ENCODE data around the gene GKN1. TPM values are rescaled to one million over a fixed set of nuclear protein-coding genes. Genes with fewer than 3 reads are reported as not detected.

GKN1 gene
- total and polyA plus RNA-seq, 7 experiments from 2014 or later = not detected

GRCh38 chr2:69017080-69017479, 42.6 kb downstream of the GKN1 start:
- Histone ChIP-seq H3K36me3 (ENCODE audit: control insufficient read depth in 2 of 3, insufficient read depth in 3 of 3, low read length in 3 of 3) (no peaks in the 10 kb centered on the region), H3K4me1 (ENCODE audit: control insufficient read depth in 2 of 2, insufficient read depth in 2 of 2, low read length in 2 of 2) (peaks cover 0 to 5% of the 10 kb centered on the region in 2 donors), H3K27ac (ENCODE audit: low read depth, low read length) (no peak overlapping the region), H3K4me3 (ENCODE audit: low read length) (no peak overlapping the region), H3K9me3 (ENCODE audit: control insufficient read depth in 2 of 3, low read length in 3 of 3) (no peaks in the 10 kb centered on the region), H3K27me3 (ENCODE audit: control insufficient read depth in 2 of 2, insufficient read depth in 2 of 2, low read length in 2 of 2) (peaks cover 0 to 11% of the 10 kb centered on the region in 2 donors)
- no peak overlapping the region for H3K4me3 Mint-ChIP-seq
- ATAC-seq (no peak), DNase-seq (no peak)
- intact Hi-C loops (cut with micrococcal nuclease) = no loop called here
- H3K9me3 Mint-ChIP-seq = no peaks in the 10 kb centered on the region
- H3K4me1 Mint-ChIP-seq = peaks cover 7 to 17% (median 14%) of the 10 kb centered on the region in 7 donors
- POLR2A ChIA-PET = no interaction called here
- H3K27ac Mint-ChIP-seq = no peak overlapping the region
- H3K36me3 Mint-ChIP-seq = no peaks in the 10 kb centered on the region
- peaks cover 54 to 76% (median 65%) of the 10 kb centered on the region in 5 donors for H3K27me3 Mint-ChIP-seq
- CTCF ChIA-PET = no interaction called here

- ATAC-seq = no peak
- CTCF ChIA-PET = no interaction called here
- H3K36me3 Mint-ChIP-seq = no peaks in the 10 kb centered on the region
Observed at GRCh38 chr2:69017835-69018234, 43.4 kb downstream of the GKN1 start.

GRCh38 chr2:69018678-69019095, 44.3 kb downstream of the GKN1 start:
- CTCF ChIA-PET = no interaction called here

More at GRCh38 chr2:69017835-69018234, 43.4 kb downstream of the GKN1 start:
- Histone ChIP-seq H3K4me3 (ENCODE audit: low read length) (no peak overlapping the region), H3K27me3 (ENCODE audit: control insufficient read depth in 2 of 2, insufficient read depth in 2 of 2, low read length in 2 of 2) (peaks cover 0 to 9% of the 10 kb centered on the region in 2 donors), H3K9me3 (ENCODE audit: control insufficient read depth in 2 of 3, low read length in 3 of 3) (no peaks in the 10 kb centered on the region), H3K27ac (ENCODE audit: low read depth, low read length) (no peak overlapping the region), H3K4me1 (ENCODE audit: control insufficient read depth in 2 of 2, insufficient read depth in 2 of 2, low read length in 2 of 2) (peaks cover 0 to 5% of the 10 kb centered on the region in 2 donors), H3K36me3 (ENCODE audit: control insufficient read depth in 2 of 3, insufficient read depth in 3 of 3, low read length in 3 of 3) (no peaks in the 10 kb centered on the region)
- Mint-ChIP-seq H3K27me3 (peaks cover 48 to 68% (median 60%) of the 10 kb centered on the region in 5 donors), H3K4me3 (no peak overlapping the region), H3K9me3 (no peaks in the 10 kb centered on the region), H3K27ac (no peak overlapping the region), H3K4me1 (peaks cover 2 to 12% (median 10%) of the 10 kb centered on the region in 7 donors)
- POLR2A ChIA-PET = no interaction called here
- DNase-seq = no peak
- intact Hi-C loops (cut with micrococcal nuclease) = no loop called here

GRCh38 chr2:69020496-69021426, 46.3 kb downstream of the GKN1 start:
- Mint-ChIP-seq H3K4me1 (no peaks in the 10 kb centered on the region), H3K9me3 (no peaks in the 10 kb centered on the region), H3K27me3 (peaks cover 31 to 46% (median 38%) of the 10 kb centered on the region in 5 donors), H3K27ac (no peak overlapping the region), H3K4me3 (no peak overlapping the region), H3K36me3 (no peaks in the 10 kb centered on the region)
- DNase-seq (no peak), ATAC-seq (no peak)
- peaks cover 0 to 9% of the 10 kb centered on the region in 2 donors for H3K27me3 ChIP-seq (ENCODE audit: control insufficient read depth in 2 of 2, insufficient read depth in 2 of 2, low read length in 2 of 2)
- no peaks in the 10 kb centered on the region for H3K4me1 ChIP-seq (ENCODE audit: control insufficient read depth in 2 of 2, insufficient read depth in 2 of 2, low read length in 2 of 2)
- no peak overlapping the region for H3K27ac ChIP-seq (ENCODE audit: low read depth, low read length)
- POLR2A ChIA-PET = no interaction called here
- intact Hi-C loops (cut with micrococcal nuclease) = no loop called here
- H3K9me3 ChIP-seq (ENCODE audit: control insufficient read depth in 2 of 3, low read length in 3 of 3) = no peaks in the 10 kb centered on the region
- no peaks in the 10 kb centered on the region for H3K36me3 ChIP-seq (ENCODE audit: control insufficient read depth in 2 of 3, insufficient read depth in 3 of 3, low read length in 3 of 3)
- no peak overlapping the region for H3K4me3 ChIP-seq (ENCODE audit: low read length)
- CTCF ChIA-PET = no interaction called here

More at GRCh38 chr2:69018678-69019095, 44.3 kb downstream of the GKN1 start:
- H3K27ac Mint-ChIP-seq = no peak overlapping the region
- H3K36me3 Mint-ChIP-seq = no peaks in the 10 kb centered on the region
- H3K9me3 Mint-ChIP-seq = no peaks in the 10 kb centered on the region
- Histone ChIP-seq H3K9me3 (ENCODE audit: control insufficient read depth in 2 of 3, low read length in 3 of 3) (no peaks in the 10 kb centered on the region), H3K27ac (ENCODE audit: low read depth, low read length) (no peak overlapping the region), H3K4me3 (ENCODE audit: low read length) (no peak overlapping the region), H3K4me1 (ENCODE audit: control insufficient read depth in 2 of 2, insufficient read depth in 2 of 2, low read length in 2 of 2) (peaks cover 0 to 4% of the 10 kb centered on the region in 2 donors), H3K36me3 (ENCODE audit: control insufficient read depth in 2 of 3, insufficient read depth in 3 of 3, low read length in 3 of 3) (no peaks in the 10 kb centered on the region), H3K27me3 (ENCODE audit: control insufficient read depth in 2 of 2, insufficient read depth in 2 of 2, low read length in 2 of 2) (peaks cover 0 to 9% of the 10 kb centered on the region in 2 donors)
- H3K27me3 Mint-ChIP-seq = peaks cover 44 to 64% (median 55%) of the 10 kb centered on the region in 5 donors
- H3K4me1 Mint-ChIP-seq = peaks cover 0 to 7% (median 6%) of the 10 kb centered on the region in 7 donors
- H3K4me3 Mint-ChIP-seq = no peak overlapping the region
- ATAC-seq (no peak), DNase-seq (no peak)
- intact Hi-C loops (cut with micrococcal nuclease) = no loop called here
- POLR2A ChIA-PET = no interaction called here

- no peak overlapping the region for H3K27ac ChIP-seq (ENCODE audit: low read depth, low read length)
- H3K27me3 ChIP-seq (ENCODE audit: control insufficient read depth in 2 of 2, insufficient read depth in 2 of 2, low read length in 2 of 2) = peaks cover 0 to 9% of the 10 kb centered on the region in 2 donors
- no peaks in the 10 kb centered on the region for H3K9me3 ChIP-seq (ENCODE audit: control insufficient read depth in 2 of 3, low read length in 3 of 3)
- ChIA-PET CTCF (no interaction called here), POLR2A (no interaction called here)
- Mint-ChIP-seq H3K36me3 (no peaks in the 10 kb centered on the region), H3K4me3 (no peak overlapping the region), H3K27ac (no peak overlapping the region), H3K9me3 (peaks cover 0 to under 1% (median 0%) of the 10 kb centered on the region in 11 donors), H3K4me1 (no peaks in the 10 kb centered on the region), H3K27me3 (peaks cover 30 to 50% (median 43%) of the 10 kb centered on the region in 5 donors)
- no peak overlapping the region for H3K4me3 ChIP-seq (ENCODE audit: low read length)
- ATAC-seq (no peak), DNase-seq (no peak)
- intact Hi-C loops (cut with micrococcal nuclease) = no loop called here
- H3K4me1 ChIP-seq (ENCODE audit: control insufficient read depth in 2 of 2, insufficient read depth in 2 of 2, low read length in 2 of 2) = no peaks in the 10 kb centered on the region
- H3K36me3 ChIP-seq (ENCODE audit: control insufficient read depth in 2 of 3, insufficient read depth in 3 of 3, low read length in 3 of 3) = no peaks in the 10 kb centered on the region
Observed at GRCh38 chr2:69021727-69022126, 47.3 kb downstream of the GKN1 start.

- peaks cover 31 to 50% (median 39%) of the 10 kb centered on the region in 5 donors for H3K27me3 Mint-ChIP-seq
- no peak overlapping the region for H3K27ac ChIP-seq (ENCODE audit: low read depth, low read length)
- ATAC-seq (no peak), DNase-seq (no peak)
- no peaks in the 10 kb centered on the region for H3K9me3 ChIP-seq (ENCODE audit: control insufficient read depth in 2 of 3, low read length in 3 of 3)
- peaks cover 0 to 9% (median 0%) of the 10 kb centered on the region in 11 donors for H3K9me3 Mint-ChIP-seq
- no peaks in the 10 kb centered on the region for H3K36me3 Mint-ChIP-seq
- CTCF ChIA-PET = no interaction called here
- H3K4me3 Mint-ChIP-seq = no peak overlapping the region
- H3K4me1 ChIP-seq (ENCODE audit: control insufficient read depth in 2 of 2, insufficient read depth in 2 of 2, low read length in 2 of 2) = no peaks in the 10 kb centered on the region
- H3K36me3 ChIP-seq (ENCODE audit: control insufficient read depth in 2 of 3, insufficient read depth in 3 of 3, low read length in 3 of 3) = no peaks in the 10 kb centered on the region
- H3K4me1 Mint-ChIP-seq = no peaks in the 10 kb centered on the region
- peaks cover 0 to 8% of the 10 kb centered on the region in 2 donors for H3K27me3 ChIP-seq (ENCODE audit: control insufficient read depth in 2 of 2, insufficient read depth in 2 of 2, low read length in 2 of 2)
- POLR2A ChIA-PET = no interaction called here
- intact Hi-C loops (cut with micrococcal nuclease) = no loop called here
- no peak overlapping the region for H3K4me3 ChIP-seq (ENCODE audit: low read length)
- H3K27ac Mint-ChIP-seq = no peak overlapping the region
Observed at GRCh38 chr2:69022548-69022947, 48.1 kb downstream of the GKN1 start.

Measured in naive thymus-derived CD4-positive, alpha-beta T cell (primary cell).